ENCODE measurements around the gene CAMK4. TPM values are rescaled to one million over a fixed set of nuclear protein-coding genes. Genes with fewer than 3 reads are reported as not detected.

CAMK4 gene
- total and polyA plus RNA-seq, 9 of the 15 experiments (the other 6 are each of a cell fraction or from before 2014, with no cell fraction given) = 0.35 TPM; not detected in 8

GRCh38 chr5:111214052-111214742 lies 10.0 kb upstream of the CAMK4 start:
- Histone ChIP-seq H3K79me2 (ENCODE audit: control insufficient read depth, insufficient read depth, low read length) (no peaks in the 10 kb centered on the region), H3K36me3 (ENCODE audit: control insufficient read depth, insufficient read depth, low read length) (no peaks in the 10 kb centered on the region), H3K4me3 (no peak overlapping the region), H2AFZ (ENCODE audit: low read depth, low read length) (no peak overlapping the region), H4K20me1 (replicated peaks; ENCODE audit: control insufficient read depth, insufficient read depth, low read length) (no peaks in the 10 kb centered on the region), H3K27ac (ENCODE audit: extremely low read depth, low read depth, low read length) (no peak overlapping the region), H3K4me2 (ENCODE audit: insufficient read depth, low read length) (no peak overlapping the region), H3K27me3 (ENCODE audit: control insufficient read depth in 2 of 2, insufficient read depth in 2 of 2, low read length in 2 of 2) (no peaks in the 10 kb centered on the region), H3K9me1 (ENCODE audit: control insufficient read depth, insufficient read depth, low read length) (no peaks in the 10 kb centered on the region), H3K9ac (ENCODE audit: insufficient read depth in 1 of 2, low read depth in 2 of 2, low read length in 2 of 2) (no peak overlapping the region), H3K9me3 (replicated peaks; ENCODE audit: control insufficient read depth, insufficient read depth, low read depth, low read length) (no peaks in the 10 kb centered on the region), H3K4me1 (replicated peaks in 1 of 2; ENCODE audit: control insufficient read depth in 2 of 2, insufficient read depth in 2 of 2, low read length in 2 of 2) (no peaks in the 10 kb centered on the region)
- 2% methylated on average over 2 of the region's 2 CpGs for WGBS (ENCODE audit: insufficient coverage, low coverage, missing lambda C conversion rate)
- BruUV-seq (replicated peaks) = no TSS peak
- intact Hi-C loops (cut with micrococcal nuclease) = no loop called here
- in situ Hi-C loops (cut with MboI) = no loop called here
- ChIA-PET CTCF (ENCODE audit: low intra/inter-chr PET ratio) (no interaction called here), POLR2A (no interaction called here)
- ATAC-seq = no peak
- DNase-seq (ENCODE audit: extremely low read depth in 1 of 4, low spot score in 3 of 4) = no peak
- TF ChIP-seq PHF20 (IDR thresholded peaks at IDR 0.05; ENCODE audit: partially characterized antibody) (no peak), PTRF (tag; IDR thresholded peaks at IDR 0.05) (no peak), HDAC6 (IDR thresholded peaks at IDR 0.05; ENCODE audit: low read depth, low read length) (no peak), SNIP1 (IDR thresholded peaks at IDR 0.05; ENCODE audit: low read depth) (no peak), NFE2L1 (tag; IDR thresholded peaks at IDR 0.05; ENCODE audit: borderline replicate concordance, low read depth) (no peak), MEF2D (tag; conservative IDR thresholded peaks at IDR 0.05; ENCODE audit: low read depth) (no peak), MXI1 (IDR thresholded peaks at IDR 0.05; ENCODE audit: low read depth, low read length) (no peak), CCNT2 (IDR thresholded peaks at IDR 0.05; ENCODE audit: borderline replicate concordance, extremely low read depth, insufficient read length, low read depth, low read length) (no peak), TCF3 (CRISPR knock-in tag; IDR thresholded peaks at IDR 0.05) (no peak), PCBP1 (IDR thresholded peaks at IDR 0.05; ENCODE audit: low read depth, low read length, poor library complexity, severe bottlenecking) (no peak)
- FAIRE-seq = no peak
